Endothelial cell of umbilical vein (primary cell): ENCODE results near the gene DECR2. TPM values are rescaled to one million over a fixed set of nuclear protein-coding genes. Genes with fewer than 3 reads are reported as not detected.

Source experiments
- Bru-seq: library from RNA; stranded (reverse); fragments of 400-500 nt; gene quantifications from one replicate; lab custom pipeline; 2021; lab: Mats Ljungman, UMichigan
- BruChase-seq, 2 experiments: library from RNA; stranded (reverse); fragments of 400-500 nt; gene quantifications; one replicate each; lab custom pipeline; 2021; lab: Mats Ljungman, UMichigan
- BruUV-seq: library from RNA; stranded (reverse); fragments of 400-500 nt; replicated peaks from 2 replicates; lab custom pipeline; 2021; lab: Mats Ljungman, UMichigan
- CTCF ChIA-PET: fragments of 300-600, 350-600 bp; sonication (Branson Sonifier 250); formaldehyde crosslinking; loops from one replicate; lab custom pipeline; 2021; ENCODE audit warnings: antibody characterized with exemption, inconsistent platforms; lab: Charles Lee
- POLR2A ChIA-PET: fragments of 300-600, 350-600 bp; sonication (Branson Sonifier 250); formaldehyde crosslinking; loops from one replicate; lab custom pipeline; 2021; ENCODE audit warnings: antibody characterized with exemption, inconsistent platforms; lab: Charles Lee
- DNase-seq: peaks from one replicate; pipeline ENCODE4 v3.0.0-alpha.2; 2011; ENCODE audit warnings: low read depth, low spot score
- FAIRE-seq: peaks from 2 replicates; lab custom pipeline; 2011; peaks lifted over from hg19 to GRCh38; lab: Jason Lieb, UNC
- H2AFZ ChIP-seq: 2 replicates; pipeline ENCODE4 v1.6.0; 2012; ENCODE audit warnings: low read depth, low read length, control low read depth, inconsistent platforms
- H3K27ac ChIP-seq: 2 replicates; pipeline ENCODE4 v1.5.1; 2011; ENCODE audit warnings: low read depth, mild to moderate bottlenecking, control low read depth, low read length, moderate library complexity; ENCODE audit not compliant: insufficient read depth
- H3K27me3 ChIP-seq, 2 experiments: 2 replicates each; pipeline versions ENCODE4 v1.6.0 to v1.6.1; 2011; ENCODE audit warnings: low read length in 2 of 2, mixed read lengths in 1 of 2; ENCODE audit not compliant: control insufficient read depth in 2 of 2, insufficient read depth in 2 of 2
- H3K36me3 ChIP-seq, 2 experiments: 2 replicates in 1 of 2; 3 replicates in 1 of 2; pipeline ENCODE4 v1.5.1; 2011; ENCODE audit warnings: low read length in 2 of 2, mild to moderate bottlenecking in 1 of 2, moderate library complexity in 1 of 2; ENCODE audit not compliant: control insufficient read depth in 2 of 2, insufficient read depth in 2 of 2; ENCODE audit errors: extremely low read depth in 1 of 2
- H3K4me1 ChIP-seq: 3 replicates; pipeline ENCODE4 v1.5.1; 2011; ENCODE audit warnings: mild to moderate bottlenecking, low read length; ENCODE audit not compliant: control insufficient read depth, insufficient read depth; ENCODE audit errors: extremely low read depth
- H3K4me2 ChIP-seq: 2 replicates; pipeline ENCODE4 v1.6.1; 2011; ENCODE audit warnings: low read length, control low read depth, mixed read lengths; ENCODE audit not compliant: insufficient read depth
- H3K4me3 ChIP-seq, 3 experiments: fragments of 200-600 bp in 1 of 3; sonication (generic), shearing (Covaris generic) in 1 of 3; replicated peaks in 1 of 3; 2 replicates each; pipeline ENCODE4 v1.5.1; 2011 to 2016; ENCODE audit warnings: control low read depth in 3 of 3, low read length in 3 of 3, mild to moderate bottlenecking in 2 of 3, inconsistent platforms in 1 of 3, low read depth in 1 of 3, moderate library complexity in 1 of 3; ENCODE audit not compliant: insufficient read depth in 1 of 3
- H3K79me2 ChIP-seq: 2 replicates; pipeline ENCODE4 v1.6.0; 2012; ENCODE audit warnings: low read length, inconsistent platforms; ENCODE audit not compliant: control insufficient read depth, insufficient read depth
- H3K9ac ChIP-seq: replicated peaks from 2 replicates; pipeline ENCODE3; 2011; ENCODE audit warnings: low read length, control low read depth; ENCODE audit not compliant: insufficient read depth; ENCODE audit errors: extremely low read depth
- H3K9me1 ChIP-seq: replicated peaks from 3 replicates; pipeline ENCODE4 v1.6.0; 2011; ENCODE audit warnings: mild to moderate bottlenecking, low read length; ENCODE audit not compliant: control insufficient read depth, insufficient read depth; ENCODE audit errors: extremely low read depth
- H3K9me3 ChIP-seq: replicated peaks from 2 replicates; pipeline ENCODE4 v1.5.1; 2012; ENCODE audit warnings: low read length, inconsistent platforms; ENCODE audit not compliant: control insufficient read depth, insufficient read depth
- H4K20me1 ChIP-seq: replicated peaks from 2 replicates; pipeline ENCODE3; 2011; ENCODE audit warnings: mild to moderate bottlenecking, low read length; ENCODE audit not compliant: control insufficient read depth, insufficient read depth; ENCODE audit errors: extremely low read depth
- EZH2 ChIP-seq: IDR thresholded peaks from 2 replicates; pipeline ENCODE4 v1.6.1; 2012; ENCODE audit warnings: borderline replicate concordance, low read depth, mild to moderate bottlenecking, moderate library complexity, low read length, inconsistent platforms; ENCODE audit not compliant: severe bottlenecking
- FOS ChIP-seq: IDR thresholded peaks from 2 replicates; pipeline ENCODE4 v1.6.1; 2011; ENCODE audit warnings: mild to moderate bottlenecking, low read length, moderate library complexity, borderline replicate concordance; ENCODE audit not compliant: insufficient read depth
- GATA2 ChIP-seq: IDR thresholded peaks from 2 replicates; pipeline ENCODE4 v1.7.0; 2011; ENCODE audit warnings: low read depth, mild to moderate bottlenecking, moderate library complexity, mixed read lengths, low read length; ENCODE audit not compliant: insufficient read length, insufficient read depth
- JUN ChIP-seq: IDR thresholded peaks from 2 replicates; pipeline ENCODE4 v1.6.1; 2011; ENCODE audit warnings: borderline replicate concordance, low read depth; ENCODE audit not compliant: insufficient read length, insufficient read depth
- MYC ChIP-seq: IDR thresholded peaks from one replicate; pipeline ENCODE4 v1.6.1; 2011; ENCODE audit warnings: mild to moderate bottlenecking, low read depth, low read length
- POLR2A ChIP-seq: IDR thresholded peaks from 2 replicates; pipeline ENCODE4 v1.6.1; 2012; ENCODE audit warnings: low read depth, mild to moderate bottlenecking, control low read depth, low read length
- POLR2AphosphoS5 ChIP-seq: IDR thresholded peaks from 2 replicates; pipeline ENCODE4 v1.6.1; 2012; ENCODE audit warnings: low read depth, mild to moderate bottlenecking, control low read depth, low read length, moderate library complexity; ENCODE audit not compliant: insufficient read depth
- dilution Hi-C: fragments of 300-500 bp; cut with MboI; formaldehyde crosslinking; loops from one replicate; pipeline ENCODE4 v1.15.0; 2019; ENCODE audit warnings: low sequenced_read_pairs; ENCODE audit not compliant: extremely low pct_ligation_motif_present
- intact Hi-C: fragments of 100-400 bp; cut with micrococcal nuclease; formaldehyde crosslinking; loops from one replicate; pipeline ENCODE4 v1.10.0; 2022
- long read RNA-seq: library from polyadenylated mRNA; stranded (forward); transcript quantifications from one replicate; pipeline ENCODE4 v2.0.0, GENCODE V29; 2021
- polyA minus RNA-seq, 3 experiments: library from RNA; depleted of rRNA, polyadenylated mRNA; stranded (reverse); fragments of >200 nt; gene quantifications; 1 replicate in 1 of 3; 2 replicates in 2 of 3; pipeline ENCODE4 v1.2.3, GENCODE V29; 2011
- polyA plus RNA-seq, 4 experiments: library from polyadenylated mRNA; depleted of rRNA in 3 of 4; stranded (reverse) in 3 of 4; unstranded in 1 of 4; fragments of >200 nt; gene quantifications; 2 replicates each; pipeline versions ENCODE4 v1.2.1 to v1.2.3, GENCODE V29; 2011 to 2012; ENCODE audit warnings: missing spikeins in 1 of 4
- total RNA-seq: library from RNA; stranded (reverse); gene quantifications from 2 replicates; pipeline ENCODE4 v1.2.3, GENCODE V29; 2021
- TF ChIP-seq, protein P1 (sequence below), 2 donors: IDR thresholded peaks; 1 replicate in 1 of 2; 2 replicates in 1 of 2; pipeline ENCODE4 v1.5.1; 2011; ENCODE audit warnings: low read length in 2 of 2, mild to moderate bottlenecking in 2 of 2, moderate library complexity in 2 of 2, control low read depth in 1 of 2, inconsistent platforms in 1 of 2, low read depth in 1 of 2; ENCODE audit not compliant: insufficient read depth in 1 of 2; ENCODE audit errors: extremely low read depth in 1 of 2
- TF ChIP-seq, protein P2 (sequence below): IDR thresholded peaks from 2 replicates; pipeline ENCODE4 v1.6.1; 2011; ENCODE audit not compliant: insufficient read depth, insufficient read length

Gene DECR2, protein sequence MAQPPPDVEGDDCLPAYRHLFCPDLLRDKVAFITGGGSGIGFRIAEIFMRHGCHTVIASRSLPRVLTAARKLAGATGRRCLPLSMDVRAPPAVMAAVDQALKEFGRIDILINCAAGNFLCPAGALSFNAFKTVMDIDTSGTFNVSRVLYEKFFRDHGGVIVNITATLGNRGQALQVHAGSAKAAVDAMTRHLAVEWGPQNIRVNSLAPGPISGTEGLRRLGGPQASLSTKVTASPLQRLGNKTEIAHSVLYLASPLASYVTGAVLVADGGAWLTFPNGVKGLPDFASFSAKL
- total RNA-seq, result 23.1 and 28.3 TPM in 2 replicates
- 46.5 and 61.7 TPM in 2 replicates for polyA plus RNA-seq
- 19.8 and 30.3 TPM in 2 replicates for polyA plus RNA-seq (2011; cell fraction: cytosol; rRNA removed)
- polyA plus RNA-seq (2011; cell fraction: nucleus; rRNA removed), result 82.4 and 87.1 TPM in 2 replicates
- 16.7 and 26.2 TPM in 2 replicates for polyA plus RNA-seq (2012)
- polyA minus RNA-seq, result 13.3 and 20.1 TPM in 2 replicates
- polyA minus RNA-seq (2011; cell fraction: cytosol; rRNA and poly(A)+ RNA removed), result 17.4 TPM
- 12.1 and 15.1 TPM in 2 replicates for polyA minus RNA-seq (2011; cell fraction: nucleus; rRNA and poly(A)+ RNA removed)
- percentile 55 among the genes with signal in this experiment for Bru-seq, nascent RNA
- percentile 61 among the genes with signal in this experiment for BruChase-seq, experiment 1, labeled RNA remaining after a 6-hour chase
- percentile 59 among the genes with signal in this experiment for BruChase-seq, experiment 2, labeled RNA remaining after a 2-hour chase
- long read RNA-seq, transcript DECR2-201 (9 exons, 1,615 nt), result major isoform, 42 of 69 reads
- long read RNA-seq, partial matches to known transcripts, result 1 of 69 reads
- long read RNA-seq, other reads (novel, unspliced or antisense), result 26 of 69 reads

DNA sequence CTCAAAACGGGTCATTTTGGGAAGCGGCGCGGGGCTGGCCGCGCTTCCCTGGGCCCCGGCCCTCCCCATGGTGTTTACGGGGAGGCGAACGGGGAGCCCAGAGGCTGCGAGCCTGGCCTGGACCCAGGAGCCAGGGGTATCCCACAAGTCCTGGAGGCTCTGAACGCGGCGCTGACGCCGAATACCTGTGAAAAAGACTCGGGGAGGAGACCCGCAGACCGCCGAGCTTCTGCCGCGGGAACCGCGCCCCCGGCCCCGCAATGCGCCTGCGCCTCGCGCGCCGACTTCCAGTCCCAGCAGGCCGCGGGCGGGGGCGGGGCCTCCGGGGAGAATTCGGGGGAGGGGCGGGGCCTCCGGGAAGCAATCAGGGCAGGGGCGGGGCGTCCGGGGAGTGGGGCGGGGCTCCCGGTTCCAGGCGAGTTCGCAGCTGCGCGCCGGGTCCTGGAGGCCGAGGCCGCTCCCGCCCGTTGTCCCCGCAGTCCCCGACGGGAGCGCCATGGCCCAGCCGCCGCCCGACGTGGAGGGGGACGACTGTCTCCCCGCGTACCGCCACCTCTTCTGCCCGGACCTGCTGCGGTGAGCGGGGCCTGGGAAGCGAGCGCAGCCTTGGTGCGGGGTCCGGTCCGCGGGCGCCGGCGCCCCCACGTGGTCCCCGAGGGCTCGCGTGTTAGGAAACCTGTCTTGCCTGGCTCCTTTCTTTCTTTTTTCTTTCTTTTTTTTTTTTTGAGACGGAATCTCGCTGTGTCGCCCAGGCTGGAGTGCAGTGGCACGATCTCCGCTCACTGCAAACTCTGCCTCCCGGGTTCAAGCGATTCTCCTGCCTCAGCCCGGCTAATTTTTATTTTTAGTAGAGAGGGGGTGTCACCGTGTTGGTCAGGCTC lies at the start of gene DECR2:
Gene DECR2 (plus strand): TSS at position 418 of the 881 bp plus-strand sequence. CDS start 79 bp downstream, at position 497.
- Histone ChIP-seq H3K9ac (peak within 1 kb of the TSS; percentile 76), H3K27me3 (no peaks in the 10 kb centered on the region), H3K36me3 (peaks cover 0 to 7% of the 10 kb centered on the region in 2 experiments), H3K4me1 (peaks cover 11% of the 10 kb centered on the region), H3K4me2 (peak within 1 kb of the TSS; percentile 87), H2AFZ (peak within 1 kb of the TSS; percentile 67), H3K9me1 (no peaks in the 10 kb centered on the region), H4K20me1 (no peaks in the 10 kb centered on the region), H3K79me2 (peaks cover 5% of the 10 kb centered on the region), H3K4me3 (peak within 1 kb of the TSS; percentile 58 to 74 (median 63)), H3K27ac (peak within 1 kb of the TSS; percentile 45), H3K9me3 (no peaks in the 10 kb centered on the region)
- DNase-seq (peak; percentile 87), FAIRE-seq (peak; percentile 86)
- TF ChIP-seq POLR2AphosphoS5 (peak; percentile 94), FOS (no peak), EZH2 (no peak), MYC (no peak), JUN (no peak), GATA2 (no peak), POLR2A (peak; percentile 94)
- TF ChIP-seq, protein P1, sequence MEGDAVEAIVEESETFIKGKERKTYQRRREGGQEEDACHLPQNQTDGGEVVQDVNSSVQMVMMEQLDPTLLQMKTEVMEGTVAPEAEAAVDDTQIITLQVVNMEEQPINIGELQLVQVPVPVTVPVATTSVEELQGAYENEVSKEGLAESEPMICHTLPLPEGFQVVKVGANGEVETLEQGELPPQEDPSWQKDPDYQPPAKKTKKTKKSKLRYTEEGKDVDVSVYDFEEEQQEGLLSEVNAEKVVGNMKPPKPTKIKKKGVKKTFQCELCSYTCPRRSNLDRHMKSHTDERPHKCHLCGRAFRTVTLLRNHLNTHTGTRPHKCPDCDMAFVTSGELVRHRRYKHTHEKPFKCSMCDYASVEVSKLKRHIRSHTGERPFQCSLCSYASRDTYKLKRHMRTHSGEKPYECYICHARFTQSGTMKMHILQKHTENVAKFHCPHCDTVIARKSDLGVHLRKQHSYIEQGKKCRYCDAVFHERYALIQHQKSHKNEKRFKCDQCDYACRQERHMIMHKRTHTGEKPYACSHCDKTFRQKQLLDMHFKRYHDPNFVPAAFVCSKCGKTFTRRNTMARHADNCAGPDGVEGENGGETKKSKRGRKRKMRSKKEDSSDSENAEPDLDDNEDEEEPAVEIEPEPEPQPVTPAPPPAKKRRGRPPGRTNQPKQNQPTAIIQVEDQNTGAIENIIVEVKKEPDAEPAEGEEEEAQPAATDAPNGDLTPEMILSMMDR (IDR thresholded peaks at IDR 0.05; ENCODE audit: extremely low read depth in 1 of 2, insufficient read depth in 1 of 2, low read depth in 1 of 2, low read length in 2 of 2), result peak; percentile 38 to 60
- TF ChIP-seq, protein P2, sequence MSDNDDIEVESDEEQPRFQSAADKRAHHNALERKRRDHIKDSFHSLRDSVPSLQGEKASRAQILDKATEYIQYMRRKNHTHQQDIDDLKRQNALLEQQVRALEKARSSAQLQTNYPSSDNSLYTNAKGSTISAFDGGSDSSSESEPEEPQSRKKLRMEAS, result peak; percentile 63
- POLR2A ChIA-PET, result interaction anchor here (0.6 to 0.7 kb wide), 3 partner anchors 37 to 166 kb away, joined by 3 to 8 read pairs (median 7); no protein-coding TSS in a partner anchor
- CTCF ChIA-PET, result interaction anchor here (0.7 to 2.0 kb wide), 11 partner anchors 9 to 251 kb away, joined by 3 to 14 read pairs (median 3); no protein-coding TSS in a partner anchor
- intact Hi-C loops (loop anchor here (1.0 kb wide), 1 partner anchor 23 kb away; no protein-coding TSS in a partner anchor), dilution Hi-C loops (no loop called here)
- TSS peak; percentile 34 for BruUV-seq
